H1 (cell line): ENCODE measurements around the gene INHA. TPM values are rescaled to one million over a fixed set of nuclear protein-coding genes. Genes with fewer than 3 reads are reported as not detected.

Source experiments
- CTCF ChIA-PET: fragments of 300-600 bp; sonication (Branson Sonifier 250); formaldehyde crosslinking; loops from one replicate; lab custom pipeline; 2021; ENCODE audit not compliant: partially characterized antibody; lab: Charles Lee
- POLR2A ChIA-PET: fragments of 300-600 bp; sonication (Branson Sonifier 250); formaldehyde crosslinking; loops from one replicate; lab custom pipeline; 2021; ENCODE audit warnings: inconsistent platforms; ENCODE audit not compliant: partially characterized antibody; lab: Charles Lee
- DNase-seq, 2 experiments: peaks; one replicate each; pipeline versions ENCODE4 v3.0.0 to v3.0.0-alpha.2; 2010 to 2022; ENCODE audit warnings: low spot score in 2 of 2, low read depth in 1 of 2, mixed read lengths in 1 of 2
- FAIRE-seq: peaks from 2 replicates; lab custom pipeline; 2011; peaks lifted over from hg19 to GRCh38; lab: Jason Lieb, UNC
- H2AFZ ChIP-seq: 2 replicates; pipeline ENCODE4 v1.8.1; 2012; ENCODE audit warnings: low read length, inconsistent platforms
- H2AK5ac ChIP-seq: 2 replicates; pipeline ENCODE4 v1.6.1; 2013; ENCODE audit warnings: low read depth, low read length
- H2BK120ac ChIP-seq: replicated peaks from 2 replicates; pipeline ENCODE3; 2013; ENCODE audit warnings: low read depth, low read length, inconsistent platforms
- H2BK12ac ChIP-seq: 2 replicates; pipeline ENCODE4 v1.6.1; 2013; ENCODE audit warnings: low read depth, low read length
- H2BK15ac ChIP-seq: 2 replicates; pipeline ENCODE4 v1.6.1; 2013; ENCODE audit warnings: low read length
- H2BK20ac ChIP-seq: 2 replicates; pipeline ENCODE4 v1.6.1; 2013; ENCODE audit warnings: low read length
- H2BK5ac ChIP-seq: 2 replicates; pipeline ENCODE4 v1.6.1; 2013; ENCODE audit warnings: low read depth, low read length
- H3K14ac ChIP-seq: 2 replicates; pipeline ENCODE4 v1.6.1; 2013; ENCODE audit warnings: inconsistent platforms; ENCODE audit not compliant: insufficient read length
- H3K18ac ChIP-seq: 2 replicates; pipeline ENCODE4 v1.6.1; 2013; ENCODE audit warnings: low read length; ENCODE audit errors: extremely low read depth
- H3K23ac ChIP-seq: 2 replicates; pipeline ENCODE4 v1.6.1; 2013; ENCODE audit warnings: inconsistent platforms; ENCODE audit not compliant: insufficient read length
- H3K23me2 ChIP-seq: 2 replicates; pipeline ENCODE4 v1.6.1; 2013; ENCODE audit warnings: low read depth, low read length
- H3K27ac ChIP-seq: 2 replicates; pipeline ENCODE4 v1.6.1; 2011; ENCODE audit warnings: low read depth, low read length, inconsistent platforms
- H3K27me3 ChIP-seq, 4 experiments: replicated peaks in 1 of 4; 1 replicate in 1 of 4; 2 replicates in 3 of 4; pipeline versions ENCODE4 v1.6.1 to v1.8.1; 2011 to 2013; ENCODE audit warnings: low read length in 3 of 4, mild to moderate bottlenecking in 3 of 4, inconsistent platforms in 2 of 4, mixed read lengths in 2 of 4, moderate library complexity in 1 of 4; ENCODE audit not compliant: control insufficient read depth in 3 of 4, insufficient read depth in 3 of 4; ENCODE audit errors: extremely low read depth in 1 of 4
- H3K36me3 ChIP-seq, 4 experiments: 2 replicates each; pipeline versions ENCODE4 v1.6.1 to v1.8.1; 2011 to 2013; ENCODE audit warnings: mild to moderate bottlenecking in 4 of 4, low read length in 3 of 4, moderate library complexity in 2 of 4, control low read depth in 1 of 4, inconsistent platforms in 1 of 4; ENCODE audit not compliant: insufficient read depth in 4 of 4, control insufficient read depth in 2 of 4
- H3K4ac ChIP-seq: replicated peaks from 2 replicates; pipeline ENCODE3; 2013; ENCODE audit warnings: low read length, low read depth, mixed read lengths, inconsistent platforms; ENCODE audit not compliant: insufficient read length
- H3K4me1 ChIP-seq, 4 experiments: replicated peaks in 1 of 4; 1 replicate in 1 of 4; 2 replicates in 3 of 4; pipeline versions ENCODE4 v1.6.1 to v1.8.1; 2011 to 2013; ENCODE audit warnings: low read length in 3 of 4, inconsistent platforms in 2 of 4, mixed read lengths in 1 of 4; ENCODE audit not compliant: insufficient read depth in 4 of 4, control insufficient read depth in 3 of 4
- H3K4me2 ChIP-seq, 2 experiments: 2 replicates each; pipeline versions ENCODE4 v1.6.1 to v1.8.1; 2011 to 2013; ENCODE audit warnings: low read depth in 2 of 2, low read length in 2 of 2, control low read depth in 1 of 2, inconsistent platforms in 1 of 2, mild to moderate bottlenecking in 1 of 2; ENCODE audit not compliant: insufficient read depth in 1 of 2
- H3K4me3 ChIP-seq, 4 experiments: fragments of 200-600, 300-600 bp in 1 of 4; sonication (generic), shearing (Covaris generic), sonication (Bioruptor Twin) in 1 of 4; 2 replicates each; pipeline versions ENCODE4 v1.5.1 to v1.8.1; 2011 to 2016; ENCODE audit warnings: low read length in 4 of 4, low read depth in 3 of 4, control low read depth in 2 of 4, inconsistent platforms in 2 of 4, mild to moderate bottlenecking in 2 of 4, mixed read lengths in 1 of 4, moderate library complexity in 1 of 4; ENCODE audit not compliant: insufficient read depth in 2 of 4; ENCODE audit errors: extremely low read depth in 1 of 4
- H3K56ac ChIP-seq: replicated peaks from 2 replicates; pipeline ENCODE3; 2013; ENCODE audit warnings: low read depth, mild to moderate bottlenecking, mixed read lengths, low read length, inconsistent platforms; ENCODE audit not compliant: insufficient read length
- H3K79me1 ChIP-seq: 2 replicates; pipeline ENCODE4 v1.6.1; 2013; ENCODE audit warnings: low read depth, low read length, control low read depth
- H3K79me2 ChIP-seq, 2 experiments: 2 replicates each; pipeline versions ENCODE4 v1.6.1 to v1.8.1; 2012 to 2013; ENCODE audit warnings: low read length in 2 of 2, mild to moderate bottlenecking in 2 of 2, inconsistent platforms in 1 of 2; ENCODE audit not compliant: insufficient read depth in 2 of 2, control insufficient read depth in 1 of 2
- H3K9ac ChIP-seq, 4 experiments: replicated peaks in 1 of 4; 1 replicate in 1 of 4; 2 replicates in 3 of 4; pipeline versions ENCODE4 v1.6.1 to v1.8.1; 2011 to 2013; ENCODE audit warnings: low read depth in 3 of 4, low read length in 3 of 4, control low read depth in 2 of 4, mild to moderate bottlenecking in 2 of 4, moderate library complexity in 2 of 4, inconsistent platforms in 1 of 4; ENCODE audit errors: extremely low read depth in 1 of 4
- H3K9me3 ChIP-seq, 2 experiments: 2 replicates each; pipeline versions ENCODE4 v1.6.1 to v1.8.1; 2012 to 2013; ENCODE audit warnings: mild to moderate bottlenecking in 2 of 2, moderate library complexity in 2 of 2, control low read depth in 1 of 2, inconsistent platforms in 1 of 2, low read depth in 1 of 2, low read length in 1 of 2, mixed read lengths in 1 of 2; ENCODE audit not compliant: insufficient read depth in 2 of 2
- H4K20me1 ChIP-seq, 2 experiments: replicated peaks in 1 of 2; 2 replicates each; pipeline versions ENCODE3 to v1.8.1; 2011 to 2013; ENCODE audit warnings: inconsistent platforms in 2 of 2, low read length in 2 of 2, mild to moderate bottlenecking in 1 of 2; ENCODE audit not compliant: insufficient read depth in 2 of 2, control insufficient read depth in 1 of 2
- H4K5ac ChIP-seq: 2 replicates; pipeline ENCODE4 v1.6.1; 2013; ENCODE audit warnings: low read length, low read depth, mixed read lengths, inconsistent platforms; ENCODE audit not compliant: insufficient read length
- H4K8ac ChIP-seq: 2 replicates; pipeline ENCODE4 v1.8.0; 2013; ENCODE audit warnings: mild to moderate bottlenecking, moderate library complexity, low read length, inconsistent platforms; ENCODE audit not compliant: insufficient read depth; ENCODE audit errors: extremely low read depth
- H4K91ac ChIP-seq: replicated peaks from 2 replicates; pipeline ENCODE3; 2013; ENCODE audit warnings: low read length, mixed read lengths, inconsistent platforms; ENCODE audit not compliant: insufficient read length
- CBX8 ChIP-seq: fragments of 300-800, 300-1000 bp; sonication (generic); IDR thresholded peaks from 2 replicates; pipeline ENCODE4 v1.7.1; 2016; ENCODE audit warnings: low read depth, low read length, borderline replicate concordance
- CTCF ChIP-seq, 3 experiments: IDR thresholded peaks; 1 replicate in 2 of 3; 2 replicates in 1 of 3; pipeline versions ENCODE4 v1.5.1 to v1.6.1; 2011; ENCODE audit warnings: low read length in 3 of 3, mild to moderate bottlenecking in 3 of 3, inconsistent platforms in 2 of 3, low read depth in 1 of 3, moderate library complexity in 1 of 3; ENCODE audit not compliant: insufficient read depth in 1 of 3; ENCODE audit errors: control extremely low read depth in 1 of 3
- RAD21 ChIP-seq, 2 experiments: IDR thresholded peaks in 1 of 2; conservative IDR thresholded peaks in 1 of 2; 2 replicates each; pipeline ENCODE4 v1.6.1; 2011; ENCODE audit warnings: low read depth in 2 of 2, low read length in 2 of 2, improper control_type of control experiment in 1 of 2, inconsistent platforms in 1 of 2, mild to moderate bottlenecking in 1 of 2, moderate library complexity in 1 of 2
- WGBS, 2 experiments: shearing (Covaris generic) in 1 of 2; methylation state at CpG; one replicate each; pipeline versions ENCODE4 v1.1.6 to v1.1.7; 2013 to 2015; ENCODE audit warnings: low lambda C conversion rate in 2 of 2, mixed read lengths in 2 of 2, inconsistent platforms in 1 of 2, low coverage in 1 of 2, missing lambda C conversion rate in 1 of 2; ENCODE audit not compliant: insufficient replicate concordance in 2 of 2, insufficient coverage in 1 of 2, insufficient read length in 1 of 2; ENCODE audit errors: extremely low coverage in 1 of 2, missing lambda C conversion rate in 1 of 2; 5-methylcytosine and 5-hydroxymethylcytosine counted together
- polyA plus RNA-seq, 7 experiments: library from polyadenylated mRNA; depleted of rRNA in 3 of 7; stranded (reverse) in 5 of 7; unstranded in 2 of 7; fragments of >200 nt in 5 of 7; fragments of 200-250 nt in 2 of 7; gene quantifications; 1 replicate in 5 of 7; 2 replicates in 1 of 7; 4 replicates in 1 of 7; pipeline versions ENCODE4 v1.2.1 to v1.2.3, GENCODE V29; 2011 to 2013; ENCODE audit warnings: missing spikeins in 2 of 7, mixed read lengths in 2 of 7
- total RNA-seq: library from RNA; stranded (reverse); fragmentation: NEBNext Ultra II Directional; extraction: Animal tissue kit (Norgen Biotek cat#: 25700); gene quantifications from 2 replicates; pipeline ENCODE4 v1.2.1, GENCODE V29; 2021

INHA gene
- total and polyA plus RNA-seq, 2 of the 8 experiments (the other 6 are each of a cell fraction or from before 2014, with no cell fraction given), result 0.65 to 2.7 TPM

GRCh38 chr2:219619235-219619634, 47.1 kb downstream of the INHA start:
- H4K91ac ChIP-seq, result no peak overlapping the region
- no peaks in the 10 kb centered on the region for H3K79me1 ChIP-seq
- no peaks in the 10 kb centered on the region for H3K23me2 ChIP-seq
- H3K27me3 ChIP-seq, result no peaks in the 10 kb centered on the region
- H3K9ac ChIP-seq, result no peak overlapping the region
- no peak overlapping the region for H3K4me3 ChIP-seq
- no peak overlapping the region for H2AK5ac ChIP-seq
- FAIRE-seq (peak; percentile 48), DNase-seq (no peak)
- H2BK120ac ChIP-seq, result no peak overlapping the region
- H4K8ac ChIP-seq, result no peak overlapping the region
- no peak overlapping the region for H2BK5ac ChIP-seq
- H2BK15ac ChIP-seq, result no peak overlapping the region
- H2AFZ ChIP-seq, result no peak overlapping the region
- no peaks in the 10 kb centered on the region for H3K9me3 ChIP-seq
- peak; percentile 75 to 84 for TF ChIP-seq RAD21 (IDR thresholded peaks at IDR 0.05 in 1 of 2, conservative IDR thresholded peaks at IDR 0.05 in 1 of 2; ENCODE audit: low read depth in 2 of 2, low read length in 2 of 2)
- TF ChIP-seq CTCF (IDR thresholded peaks at IDR 0.05; ENCODE audit: control extremely low read depth in 1 of 3, insufficient read depth in 1 of 3, low read depth in 1 of 3, low read length in 3 of 3), result peak; percentile 58 to 80 (median 63)
- no peak for TF ChIP-seq CBX8
- H3K4me2 ChIP-seq, result no peak overlapping the region
- H3K27ac ChIP-seq, result no peak overlapping the region
- no peak overlapping the region for H2BK12ac ChIP-seq
- H3K79me2 ChIP-seq, result no peaks in the 10 kb centered on the region
- WGBS, 2 experiments, result 54% methylated on average over 4 of the region's 4 CpGs; no CpG with 5 or more reads in 1 of the 2 experiments
- peaks cover 0 to 4% (median 0%) of the 10 kb centered on the region in 4 experiments; a peak in 3 of 8 replicates for H3K36me3 ChIP-seq
- H3K23ac ChIP-seq, result no peak overlapping the region
- ChIA-PET POLR2A (interaction anchor here (1.1 to 1.6 kb wide), 2 partner anchors 21 to 66 kb away, joined by 3 to 5 read pairs; partner anchors contain the start of gene STK11IP), CTCF (interaction anchor here (0.6 to 18.7 kb wide), 26 partner anchors 8 to 459 kb away, joined by 3 to 356 read pairs (median 4); partner anchors contain the start of genes ASIC4, CHPF, NHEJ1 and SLC4A3)
- no peak overlapping the region for H4K5ac ChIP-seq
- H4K20me1 ChIP-seq, result no peaks in the 10 kb centered on the region
- H3K18ac ChIP-seq, result no peak overlapping the region
- H3K14ac ChIP-seq, result no peak overlapping the region
- H2BK20ac ChIP-seq, result no peak overlapping the region
- no peak overlapping the region for H3K56ac ChIP-seq
- no peak overlapping the region for H3K4ac ChIP-seq
- no peaks in the 10 kb centered on the region for H3K4me1 ChIP-seq
